ENCODE measurements around the gene OR2D2. TPM values are rescaled to one million over a fixed set of nuclear protein-coding genes. Genes with fewer than 3 reads are reported as not detected.
"Not testable (repeated sequence)": the region's sequence is repeated elsewhere in the genome, so short reads cannot be mapped to it uniquely, and the experiment has no call there.

OR2D2 gene
- total RNA-seq, 2 experiments from 2014 or later: not detected

GRCh38 chr11:6855971-6856541, 36.2 kb downstream of the OR2D2 start:
- Mint-ChIP-seq H3K36me3 (ENCODE audit: low read depth) (no peaks in the 10 kb centered on the region), H3K9me3 (peaks cover 7% of the 10 kb centered on the region), H3K4me1 (ENCODE audit: low read depth) (no peaks in the 10 kb centered on the region), H3K27me3 (peaks cover 6% of the 10 kb centered on the region), H3K4me3 (no peak overlapping the region), H3K27ac (no peak overlapping the region)
- Histone ChIP-seq H3K4me1 (ENCODE audit: insufficient read depth, low read length) (no peaks in the 10 kb centered on the region), H3K36me3 (ENCODE audit: insufficient read depth, low read length) (no peaks in the 10 kb centered on the region), H3K27ac (ENCODE audit: low read depth in 1 of 2, low read length in 2 of 2) (no peak overlapping the region), H3K4me3 (ENCODE audit: low read length) (no peak overlapping the region), H3K9me3 (ENCODE audit: control insufficient read depth in 1 of 2, insufficient read depth in 1 of 2, low read length in 2 of 2) (peaks cover 4 to 9% of the 10 kb centered on the region in 2 experiments), H3K27me3 (ENCODE audit: control insufficient read depth in 1 of 2, insufficient read depth in 2 of 2, low read length in 2 of 2) (peaks cover 3% of the 10 kb centered on the region in 2 experiments)
- TF ChIP-seq CTCF (IDR thresholded peaks at IDR 0.05): no peak
- POLR2A ChIA-PET: no interaction called here
- no peak for ATAC-seq (ENCODE audit: poor library complexity)
- CTCF ChIA-PET: no interaction called here
- intact Hi-C loops (cut with DNase I, micrococcal nuclease): no loop called here
- no peak for DNase-seq

- H3K27ac Mint-ChIP-seq; H3K4me3 Mint-ChIP-seq; ATAC-seq (ENCODE audit: poor library complexity); H3K36me3 ChIP-seq (ENCODE audit: insufficient read depth, low read length); H3K36me3 Mint-ChIP-seq (ENCODE audit: low read depth); intact Hi-C loops (cut with DNase I, micrococcal nuclease); H3K27me3 ChIP-seq (ENCODE audit: control insufficient read depth in 1 of 2, insufficient read depth in 2 of 2, low read length in 2 of 2); H3K27ac ChIP-seq (ENCODE audit: low read depth in 1 of 2, low read length in 2 of 2); H3K4me1 ChIP-seq (ENCODE audit: insufficient read depth, low read length); POLR2A ChIA-PET; CTCF ChIA-PET; H3K4me1 Mint-ChIP-seq (ENCODE audit: low read depth); DNase-seq; H3K9me3 Mint-ChIP-seq; H3K4me3 ChIP-seq (ENCODE audit: low read length); H3K27me3 Mint-ChIP-seq; H3K9me3 ChIP-seq (ENCODE audit: control insufficient read depth in 1 of 2, insufficient read depth in 1 of 2, low read length in 2 of 2): not testable (repeated sequence)
Observed at GRCh38 chr11:6854801-6855200, 37.5 kb downstream of the OR2D2 start.

- Histone ChIP-seq H3K4me1 (ENCODE audit: insufficient read depth, low read length) (no peaks in the 10 kb centered on the region), H3K36me3 (ENCODE audit: insufficient read depth, low read length) (no peaks in the 10 kb centered on the region), H3K9me3 (ENCODE audit: control insufficient read depth in 1 of 2, insufficient read depth in 1 of 2, low read length in 2 of 2) (peaks cover 4 to 5% of the 10 kb centered on the region in 2 experiments), H3K27me3 (ENCODE audit: control insufficient read depth in 1 of 2, insufficient read depth in 2 of 2, low read length in 2 of 2) (peaks cover 0 to 3% of the 10 kb centered on the region in 2 experiments), H3K4me3 (ENCODE audit: low read length) (no peak overlapping the region), H3K27ac (ENCODE audit: low read depth in 1 of 2, low read length in 2 of 2) (no peak overlapping the region)
- DNase-seq (no peak), ATAC-seq (ENCODE audit: poor library complexity) (no peak)
- ChIA-PET CTCF (no interaction called here), POLR2A (no interaction called here)
- peaks cover 11% of the 10 kb centered on the region for H3K27me3 Mint-ChIP-seq
- no peak overlapping the region for H3K4me3 Mint-ChIP-seq
- no peaks in the 10 kb centered on the region for H3K36me3 Mint-ChIP-seq (ENCODE audit: low read depth)
- intact Hi-C loops (cut with DNase I, micrococcal nuclease): no loop called here
- H3K27ac Mint-ChIP-seq: no peak overlapping the region
- H3K4me1 Mint-ChIP-seq (ENCODE audit: low read depth): no peaks in the 10 kb centered on the region
- TF ChIP-seq CTCF (IDR thresholded peaks at IDR 0.05): no peak
- peaks cover 7% of the 10 kb centered on the region for H3K9me3 Mint-ChIP-seq
Observed at GRCh38 chr11:6850526-6850925, 41.8 kb downstream of the OR2D2 start.

GRCh38 chr11:6845383-6845782, 46.9 kb downstream of the OR2D2 start, which contains the start of gene OR10A5:
OR10A5 (plus strand) TSS chr11:6845683; CDS start chr11:6845683, 0 bp downstream.
- Histone ChIP-seq H3K36me3 (ENCODE audit: insufficient read depth, low read length) (no peaks in the 10 kb centered on the region), H3K27me3 (ENCODE audit: control insufficient read depth in 1 of 2, insufficient read depth in 2 of 2, low read length in 2 of 2) (peaks cover 3% of the 10 kb centered on the region in 2 experiments), H3K9me3 (ENCODE audit: control insufficient read depth in 1 of 2, insufficient read depth in 1 of 2, low read length in 2 of 2) (no peaks in the 10 kb centered on the region), H3K27ac (ENCODE audit: low read depth in 1 of 2, low read length in 2 of 2) (no peak within 1 kb of the TSS), H3K4me3 (ENCODE audit: low read length) (no peak within 1 kb of the TSS), H3K4me1 (ENCODE audit: insufficient read depth, low read length) (no peaks in the 10 kb centered on the region)
- Mint-ChIP-seq H3K27ac (no peak within 1 kb of the TSS), H3K4me3 (no peak within 1 kb of the TSS), H3K9me3 (no peaks in the 10 kb centered on the region), H3K36me3 (ENCODE audit: low read depth) (no peaks in the 10 kb centered on the region), H3K27me3 (peaks cover 25% of the 10 kb centered on the region), H3K4me1 (ENCODE audit: low read depth) (no peaks in the 10 kb centered on the region)
- no peak for ATAC-seq (ENCODE audit: poor library complexity)
- ChIA-PET CTCF (no interaction called here), POLR2A (no interaction called here)
- intact Hi-C loops (cut with DNase I, micrococcal nuclease): no loop called here
- TF ChIP-seq CTCF (IDR thresholded peaks at IDR 0.05): no peak
- DNase-seq: no peak

Measured in CD4-positive, alpha-beta T cell (primary cell).